DND-41 (cell line): ENCODE results near the gene CERK.
"Not testable (repeated sequence)": the region's sequence is repeated elsewhere in the genome, so short reads cannot be mapped to it uniquely, and the experiment has no call there.

Experiments
- ATAC-seq: fragments of 200-7000 bp; cut with Tn5 transposase; 3 replicates; pipeline ENCODE4 v1.9.1; 2021; ENCODE audit warnings: low read depth; ENCODE audit not compliant: insufficient read depth
- DNase-seq: peaks from one replicate; pipeline ENCODE4 v3.0.0-alpha.2; 2020
- H2AFZ ChIP-seq: 2 replicates; pipeline ENCODE4 v1.6.0; 2012; ENCODE audit warnings: low read depth, low read length
- H3K27ac ChIP-seq: 2 replicates; pipeline ENCODE4 v1.5.1; 2012; ENCODE audit warnings: low read length, inconsistent platforms
- H3K27me3 ChIP-seq: fragments of 200-600 bp; sonication (generic); 2 replicates; pipeline ENCODE4 v1.6.0; 2012; ENCODE audit warnings: low read length, mild to moderate bottlenecking, inconsistent platforms; ENCODE audit not compliant: insufficient read depth, poor library complexity
- H3K36me3 ChIP-seq: 2 replicates; pipeline ENCODE4 v1.5.1; 2012; ENCODE audit warnings: low read length, inconsistent platforms; ENCODE audit not compliant: insufficient read depth
- H3K4me1 ChIP-seq: 2 replicates; pipeline ENCODE4 v1.5.1; 2012; ENCODE audit warnings: mild to moderate bottlenecking, low read length; ENCODE audit not compliant: insufficient read depth
- H3K4me2 ChIP-seq: 2 replicates; pipeline ENCODE4 v1.6.0; 2012; ENCODE audit warnings: mild to moderate bottlenecking, moderate library complexity, low read length, inconsistent platforms; ENCODE audit not compliant: insufficient read depth
- H3K4me3 ChIP-seq, 2 experiments: fragments of 200-600 bp in 1 of 2; shearing (Covaris generic) in 1 of 2; 2 replicates each; pipeline ENCODE4 v1.5.1; 2012 to 2016; ENCODE audit warnings: inconsistent platforms in 2 of 2, low read length in 2 of 2, mild to moderate bottlenecking in 2 of 2, low read depth in 1 of 2, moderate library complexity in 1 of 2
- H3K79me2 ChIP-seq: 2 replicates; pipeline ENCODE4 v1.6.0; 2012; ENCODE audit warnings: low read length, inconsistent platforms; ENCODE audit not compliant: insufficient read depth
- H3K9ac ChIP-seq: 2 replicates; pipeline ENCODE4 v1.6.0; 2012; ENCODE audit warnings: low read depth, mild to moderate bottlenecking, inconsistent platforms, low read length, moderate library complexity
- H3K9me3 ChIP-seq: 2 replicates; pipeline ENCODE4 v1.5.1; 2012; ENCODE audit warnings: low read length, moderate library complexity, mild to moderate bottlenecking, inconsistent platforms; ENCODE audit not compliant: insufficient read depth, severe bottlenecking
- H4K20me1 ChIP-seq: 2 replicates; pipeline ENCODE4 v1.6.0; 2012; ENCODE audit warnings: low read length; ENCODE audit not compliant: insufficient read depth
- EZH2 ChIP-seq: IDR thresholded peaks from 3 replicates; pipeline ENCODE4 v1.6.1; 2012; ENCODE audit warnings: borderline replicate concordance, low read depth, mild to moderate bottlenecking, moderate library complexity, low read length, inconsistent platforms; ENCODE audit not compliant: severe bottlenecking
- TF ChIP-seq, protein P1 (sequence below): IDR thresholded peaks from 2 replicates; pipeline ENCODE4 v1.5.1; 2012; ENCODE audit warnings: borderline replicate concordance, low read length, moderate library complexity, mild to moderate bottlenecking; ENCODE audit not compliant: poor library complexity, severe bottlenecking; ENCODE audit errors: extremely low read depth

The CERK gene

DNA sequence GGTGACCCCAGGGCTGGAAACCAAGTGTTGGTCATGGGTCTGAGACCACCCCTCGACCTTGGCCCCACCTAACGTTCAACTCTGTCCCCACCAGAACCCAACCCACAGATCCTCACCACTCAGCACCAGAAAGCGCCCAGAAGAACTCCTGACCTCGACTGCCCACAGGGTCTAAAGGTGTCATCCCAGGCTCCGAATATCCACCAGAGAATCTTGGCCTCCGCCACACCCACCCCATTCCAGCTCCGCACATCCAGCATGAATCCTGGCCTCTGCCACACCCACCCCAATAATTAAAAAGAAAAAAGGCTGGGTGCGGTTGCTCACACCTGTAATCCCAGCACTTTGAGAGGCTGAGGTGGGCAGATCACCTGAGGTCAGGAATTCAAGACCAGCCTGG, 1.3 kb downstream of the CERK start:
- H3K4me1 ChIP-seq, result peaks cover 38% of the 10 kb centered on the region
- H4K20me1 ChIP-seq, result peaks cover 32% of the 10 kb centered on the region
- peaks cover 32% of the 10 kb centered on the region for H3K36me3 ChIP-seq
- ATAC-seq, result no peak
- H3K27ac ChIP-seq, result peak overlapping the region; percentile 44; the same call in 1 of the 2 replicates
- H3K4me3 ChIP-seq, result peak overlapping the region; percentile 63 to 67; a peak in 3 of 4 replicates
- H3K9me3 ChIP-seq, result no peaks in the 10 kb centered on the region
- no peaks in the 10 kb centered on the region for H3K27me3 ChIP-seq
- peak overlapping the region; percentile 90 for H3K9ac ChIP-seq
- no peak for DNase-seq
- peaks cover 65% of the 10 kb centered on the region for H3K79me2 ChIP-seq
- no peak overlapping the region for H2AFZ ChIP-seq
- H3K4me2 ChIP-seq, result peak overlapping the region; percentile 86
- TF ChIP-seq, protein P1, sequence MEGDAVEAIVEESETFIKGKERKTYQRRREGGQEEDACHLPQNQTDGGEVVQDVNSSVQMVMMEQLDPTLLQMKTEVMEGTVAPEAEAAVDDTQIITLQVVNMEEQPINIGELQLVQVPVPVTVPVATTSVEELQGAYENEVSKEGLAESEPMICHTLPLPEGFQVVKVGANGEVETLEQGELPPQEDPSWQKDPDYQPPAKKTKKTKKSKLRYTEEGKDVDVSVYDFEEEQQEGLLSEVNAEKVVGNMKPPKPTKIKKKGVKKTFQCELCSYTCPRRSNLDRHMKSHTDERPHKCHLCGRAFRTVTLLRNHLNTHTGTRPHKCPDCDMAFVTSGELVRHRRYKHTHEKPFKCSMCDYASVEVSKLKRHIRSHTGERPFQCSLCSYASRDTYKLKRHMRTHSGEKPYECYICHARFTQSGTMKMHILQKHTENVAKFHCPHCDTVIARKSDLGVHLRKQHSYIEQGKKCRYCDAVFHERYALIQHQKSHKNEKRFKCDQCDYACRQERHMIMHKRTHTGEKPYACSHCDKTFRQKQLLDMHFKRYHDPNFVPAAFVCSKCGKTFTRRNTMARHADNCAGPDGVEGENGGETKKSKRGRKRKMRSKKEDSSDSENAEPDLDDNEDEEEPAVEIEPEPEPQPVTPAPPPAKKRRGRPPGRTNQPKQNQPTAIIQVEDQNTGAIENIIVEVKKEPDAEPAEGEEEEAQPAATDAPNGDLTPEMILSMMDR, result no peak
- no peak for TF ChIP-seq EZH2

DNA sequence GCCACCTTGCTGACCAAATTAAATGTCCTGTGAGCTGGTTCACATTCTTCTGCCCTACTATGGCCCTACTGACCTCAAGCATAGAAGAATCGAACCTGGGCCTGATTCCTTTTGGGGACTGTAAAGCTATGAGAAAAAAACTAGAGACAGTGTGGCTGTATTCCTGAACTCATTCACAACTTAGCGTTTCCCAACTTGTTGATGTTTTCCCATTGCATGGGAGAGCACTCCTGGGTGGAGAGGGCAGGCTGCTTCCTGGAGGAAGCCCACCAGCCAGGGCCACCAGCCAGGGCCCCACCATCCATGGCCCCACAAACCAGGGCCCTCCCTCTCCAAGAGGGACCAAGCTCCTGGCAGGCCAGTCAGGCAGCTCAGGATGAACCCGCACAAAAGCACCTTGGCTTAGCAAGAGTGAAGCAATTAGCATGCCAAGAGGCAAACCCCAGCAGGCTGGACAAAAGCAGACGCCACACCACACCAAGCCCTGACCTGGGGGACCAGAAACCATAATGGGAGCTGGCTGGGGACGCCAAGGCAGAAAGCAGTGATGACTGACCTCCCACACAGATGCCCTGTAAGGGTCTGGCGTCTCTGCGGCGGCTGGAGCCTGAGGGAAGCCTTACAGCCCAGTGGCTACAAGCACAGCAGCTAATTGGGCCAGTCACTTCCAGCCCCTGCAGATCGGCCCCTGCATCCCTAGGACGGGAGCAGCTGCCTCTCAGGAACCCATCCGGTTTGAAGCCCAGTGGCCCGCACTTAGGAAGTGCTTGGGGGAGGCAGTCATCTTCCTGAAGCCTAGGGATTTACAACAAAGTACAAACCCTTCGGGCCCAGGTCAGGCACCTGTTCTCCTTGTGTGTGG, 2.1 kb downstream of the CERK start:
- H3K79me2 ChIP-seq, result peaks cover 72% of the 10 kb centered on the region
- H3K36me3 ChIP-seq, result peaks cover 39% of the 10 kb centered on the region
- no peak overlapping the region for H2AFZ ChIP-seq
- no peak for ATAC-seq
- no peaks in the 10 kb centered on the region for H3K9me3 ChIP-seq
- H3K4me3 ChIP-seq, result peak overlapping the region in 1 of 2 experiments; percentile 67; a peak in 2 of 4 replicates
- H4K20me1 ChIP-seq, result peaks cover 39% of the 10 kb centered on the region
- H3K9ac ChIP-seq, result peak overlapping the region; percentile 90
- no peak for TF ChIP-seq EZH2
- TF ChIP-seq, protein P1, result no peak
- H3K4me1 ChIP-seq, result peaks cover 38% of the 10 kb centered on the region
- no peak for DNase-seq
- peak overlapping the region; percentile 86 for H3K4me2 ChIP-seq
- no peaks in the 10 kb centered on the region for H3K27me3 ChIP-seq
- H3K27ac ChIP-seq, result peak overlapping the region; percentile 44; the same call in 1 of the 2 replicates

DNA sequence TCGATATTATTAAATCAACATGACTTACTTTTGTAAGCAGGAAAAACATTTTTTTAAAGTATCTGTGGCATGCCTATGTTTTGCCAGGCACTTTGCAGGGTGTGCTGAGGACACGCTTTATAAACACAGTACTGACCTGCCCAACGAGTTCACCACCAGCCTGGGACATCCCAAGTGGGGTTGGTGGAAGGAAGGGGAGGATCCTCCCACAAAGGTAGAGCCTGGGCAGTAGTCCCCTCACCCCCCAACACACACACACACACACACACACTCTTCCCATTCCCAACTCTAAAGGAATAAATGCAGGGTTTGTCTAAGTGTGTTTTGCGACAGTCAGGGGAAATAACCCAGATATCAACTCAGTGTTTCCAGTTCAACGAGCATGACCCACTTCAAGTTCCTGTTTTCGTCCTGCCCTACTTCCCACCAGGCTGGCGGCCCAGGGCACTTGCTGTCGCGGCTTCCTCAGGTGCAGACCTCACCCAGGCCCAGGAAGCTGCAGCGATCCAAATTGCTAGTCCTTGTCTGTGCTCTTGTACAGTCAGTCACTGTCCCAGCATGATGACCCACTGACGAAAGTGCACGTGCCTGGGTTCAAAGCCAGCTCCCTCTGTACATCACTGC, 3.1 kb downstream of the CERK start:
- Histone ChIP-seq H3K79me2 (peaks cover 83% of the 10 kb centered on the region), H4K20me1 (peaks cover 45% of the 10 kb centered on the region), H2AFZ (no peak overlapping the region), H3K9ac (peak overlapping the region; percentile 90; the same call in 1 of the 2 replicates), H3K27me3 (no peaks in the 10 kb centered on the region), H3K4me1 (peaks cover 38% of the 10 kb centered on the region), H3K27ac (peak overlapping the region; percentile 44; the same call in 1 of the 2 replicates), H3K4me3 (no peak overlapping the region), H3K36me3 (peaks cover 44% of the 10 kb centered on the region), H3K4me2 (peak overlapping the region; percentile 86), H3K9me3 (no peaks in the 10 kb centered on the region)
- ATAC-seq, result no peak
- DNase-seq, result peak; percentile 27
- TF ChIP-seq, protein P1, result no peak
- no peak for TF ChIP-seq EZH2

DNA sequence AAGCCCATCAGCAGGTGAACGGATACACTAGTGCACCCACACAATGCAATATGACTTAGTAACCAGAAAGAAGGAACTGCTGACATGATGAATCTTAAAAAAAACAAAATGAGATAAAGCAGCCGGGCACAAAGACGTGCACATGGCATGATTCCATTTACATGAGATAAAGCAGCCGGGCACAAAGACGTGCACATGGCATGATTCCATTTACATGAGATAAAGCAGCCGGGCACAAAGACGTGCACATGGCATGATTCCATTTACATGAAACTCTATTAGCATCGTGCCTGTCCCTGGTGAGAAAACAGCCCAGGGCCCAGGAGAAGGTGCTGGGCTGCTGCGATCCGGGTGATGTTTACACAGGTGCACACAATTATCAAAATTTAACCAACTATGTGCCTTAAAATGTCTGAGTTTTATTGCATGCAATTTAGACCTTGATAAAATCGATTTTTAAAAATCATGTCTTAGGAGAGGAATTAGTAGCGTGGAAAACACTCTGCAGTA, 3.8 kb downstream of the CERK start:
- Histone ChIP-seq H3K36me3 (peaks cover 50% of the 10 kb centered on the region), H3K27ac (0 out of 2 replicates have a peak overlapping the region, but pooled peaks have one; percentile 6), H4K20me1 (peaks cover 49% of the 10 kb centered on the region), H3K4me1 (peaks cover 36% of the 10 kb centered on the region), H3K79me2 (peaks cover 89% of the 10 kb centered on the region)
- H3K4me3 ChIP-seq, ATAC-seq, H3K9me3 ChIP-seq, DNase-seq, H3K27me3 ChIP-seq, H2AFZ ChIP-seq, H3K9ac ChIP-seq, H3K4me2 ChIP-seq: not testable (repeated sequence)
